C4-2B (cell line): ENCODE measurements around the gene CD226.

Experiments used
- H3K27ac ChIP-seq: fragments of 450-650 bp; 2 replicates; pipeline ENCODE4 v1.5.1; 2017
- CTCF ChIP-seq: fragments of 450-650 bp; conservative IDR thresholded peaks from 2 replicates; pipeline ENCODE4 v1.5.1; 2017; ENCODE audit warnings: mild to moderate bottlenecking
- ZFX ChIP-seq: fragments of 450-650 bp; IDR thresholded peaks from 2 replicates; pipeline ENCODE4 v1.6.1; 2017

Gene CD226

GRCh38 chr18:69947361-69948133 is at the start of gene CD226:
Gene CD226, minus strand, starts transcription at chr18:69947873. Its CDS starts 467 bp downstream, at chr18:69947406.
- TF ChIP-seq ZFX = no peak
- H3K27ac ChIP-seq = no peak within 1 kb of the TSS

DNA sequence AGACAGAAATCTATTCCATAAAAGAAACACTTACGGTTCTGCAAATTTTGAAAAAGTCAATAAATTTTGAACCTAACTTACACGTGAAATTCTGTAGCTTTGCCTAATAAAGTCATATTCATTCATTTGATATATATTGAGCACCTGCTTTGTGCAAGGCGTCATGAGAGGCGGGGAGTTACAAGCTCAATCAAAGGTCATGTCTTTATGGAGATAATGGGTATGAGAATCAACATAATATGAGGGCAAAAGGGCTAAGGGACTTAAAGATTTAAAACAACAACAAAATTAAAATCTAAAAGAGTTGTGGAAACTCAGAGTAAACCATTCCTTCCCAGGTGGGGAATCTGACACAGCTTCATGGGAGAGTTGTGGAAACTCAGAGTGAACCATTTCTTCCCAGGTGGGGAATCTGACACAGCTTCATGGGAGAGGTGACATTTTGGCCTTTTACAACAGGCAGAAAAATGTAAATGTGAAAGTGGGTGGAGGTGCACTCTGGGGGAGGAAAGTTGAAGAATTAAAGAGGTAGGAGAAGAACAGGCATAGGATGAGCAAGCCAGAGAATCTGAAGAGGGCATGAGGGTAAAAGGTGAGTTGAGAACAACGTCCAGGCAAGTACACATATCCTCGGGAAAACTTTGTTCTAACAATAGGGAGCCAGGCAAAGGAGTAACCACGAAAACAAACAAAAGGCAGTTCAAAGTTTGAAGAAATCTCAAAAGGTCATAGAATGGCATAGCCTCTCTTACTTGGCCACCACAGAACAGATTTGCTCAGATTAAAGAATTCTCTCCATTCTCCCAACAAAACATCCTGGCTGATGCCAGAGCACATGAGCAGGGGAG is 49.5 kb upstream of the CD226 start:
- H3K27ac ChIP-seq = no peak overlapping the region
- no peak for TF ChIP-seq CTCF
- no peak for TF ChIP-seq ZFX

DNA sequence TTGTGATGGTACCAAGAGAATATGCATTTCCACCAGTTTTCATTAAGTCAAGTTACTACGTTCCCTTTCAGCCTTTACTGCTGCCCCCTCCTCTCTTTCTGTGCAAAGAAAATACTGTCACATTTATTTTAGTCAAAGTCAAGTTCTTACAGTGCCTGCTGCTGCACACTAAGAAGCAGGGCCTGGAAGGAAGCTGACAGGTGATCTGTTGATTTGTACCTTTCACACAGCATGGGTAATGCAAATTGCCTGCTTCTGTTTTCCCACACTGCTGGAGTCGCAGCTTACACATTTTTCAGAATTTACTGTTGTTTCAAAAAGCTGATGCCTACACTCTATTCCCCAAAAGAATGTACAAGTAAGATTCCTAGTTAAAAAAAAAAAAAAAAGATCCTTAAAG is 48.7 kb upstream of the CD226 start:
- no peak overlapping the region for H3K27ac ChIP-seq
- no peak for TF ChIP-seq ZFX
- TF ChIP-seq CTCF = no peak

- H3K27ac ChIP-seq = no peak overlapping the region
- TF ChIP-seq CTCF (no peak), ZFX (no peak)
These were observed 48.1 kb upstream of the CD226 start for GRCh38 chr18:69995774-69996173.

- TF ChIP-seq ZFX (no peak), CTCF (no peak)
- no peak overlapping the region for H3K27ac ChIP-seq
These were observed 45.1 kb upstream of the CD226 start for GRCh38 chr18:69992776-69993175.

DNA sequence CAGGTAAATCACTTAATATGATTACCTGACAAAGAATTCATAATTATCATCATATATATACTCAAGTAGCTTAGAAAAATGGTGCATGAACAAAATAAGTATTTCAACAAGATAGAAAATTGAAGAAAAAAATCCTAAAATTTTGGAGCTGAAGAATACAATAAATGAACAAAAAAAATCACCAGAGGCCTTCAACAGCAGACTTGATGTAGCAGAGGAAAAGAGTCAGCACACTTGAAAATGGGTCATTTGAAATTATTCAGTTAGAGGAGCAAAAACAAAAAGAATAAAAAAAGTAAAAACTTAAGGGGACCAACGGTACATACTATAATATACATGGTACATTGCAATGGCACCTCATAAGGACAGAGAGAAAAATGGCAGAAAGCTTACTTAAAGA is 40.2 kb upstream of the CD226 start:
- no peak overlapping the region for H3K27ac ChIP-seq
- TF ChIP-seq ZFX = no peak
- no peak for TF ChIP-seq CTCF

DNA sequence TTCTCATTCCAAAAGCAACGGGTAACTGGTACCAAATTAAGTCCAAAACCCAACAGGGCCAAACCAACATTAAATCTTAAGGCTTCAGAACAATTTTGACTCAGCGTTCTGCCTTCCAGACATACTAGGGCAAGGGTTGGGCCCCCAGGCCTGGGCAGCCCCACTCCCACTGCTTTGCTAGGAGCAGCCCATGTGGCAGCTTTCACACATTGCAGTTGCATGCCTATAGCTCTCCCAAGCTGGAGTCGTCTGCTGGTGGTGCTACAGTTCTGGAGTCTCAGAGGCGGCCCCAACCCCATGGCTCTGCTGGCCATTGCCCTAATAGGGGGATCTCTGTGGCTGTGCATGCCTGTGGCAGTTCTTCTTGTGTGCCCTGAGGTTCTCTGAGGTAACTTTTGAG is 37.6 kb upstream of the CD226 start:
- TF ChIP-seq CTCF (no peak), ZFX (no peak)
- H3K27ac ChIP-seq = no peak overlapping the region
